Measurements from ENCODE around the gene CLK2. TPM values are rescaled to one million over a fixed set of nuclear protein-coding genes. Genes with fewer than 3 reads are reported as not detected.
"Not testable (repeated sequence)": the region's sequence is repeated elsewhere in the genome, so short reads cannot be mapped to it uniquely, and the experiment has no call there.

Gene CLK2
- total RNA-seq, 1 donor from 2014 or later = 106 TPM

DNA sequence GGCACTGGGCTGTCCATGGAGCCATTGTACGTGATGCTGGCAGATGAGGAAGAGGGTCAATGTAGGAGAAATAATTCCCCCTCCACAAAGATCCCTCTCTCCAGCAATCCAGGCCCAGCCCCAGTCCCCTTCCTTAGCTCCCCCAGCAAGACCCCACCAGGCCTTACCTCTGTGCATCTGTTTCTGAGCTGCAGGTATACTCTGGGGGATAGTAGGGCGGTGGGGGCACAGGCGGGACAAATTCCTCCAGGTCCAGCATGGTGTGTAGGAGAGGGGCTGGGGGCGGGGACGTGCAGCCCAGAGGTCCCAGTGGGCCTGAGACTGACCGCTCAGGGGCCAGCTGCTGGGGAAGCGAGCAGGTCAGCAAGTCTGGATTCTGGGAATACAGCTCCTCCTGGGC lies 21.7 kb downstream of the CLK2 start:
- Mint-ChIP-seq H3K4me3 (ENCODE audit: low read depth) (no peak overlapping the region), H3K27me3 (no peaks in the 10 kb centered on the region), H3K36me3 (ENCODE audit: insufficient read depth) (peaks cover 7% of the 10 kb centered on the region), H3K27ac (no peak overlapping the region), H3K9me3 (ENCODE audit: low read depth) (no peaks in the 10 kb centered on the region), H3K4me1 (ENCODE audit: low read depth) (peaks cover 21% of the 10 kb centered on the region)
- DNase-seq (ENCODE audit: low spot score, unreplicated experiment) = no peak
- TF ChIP-seq, protein P1, sequence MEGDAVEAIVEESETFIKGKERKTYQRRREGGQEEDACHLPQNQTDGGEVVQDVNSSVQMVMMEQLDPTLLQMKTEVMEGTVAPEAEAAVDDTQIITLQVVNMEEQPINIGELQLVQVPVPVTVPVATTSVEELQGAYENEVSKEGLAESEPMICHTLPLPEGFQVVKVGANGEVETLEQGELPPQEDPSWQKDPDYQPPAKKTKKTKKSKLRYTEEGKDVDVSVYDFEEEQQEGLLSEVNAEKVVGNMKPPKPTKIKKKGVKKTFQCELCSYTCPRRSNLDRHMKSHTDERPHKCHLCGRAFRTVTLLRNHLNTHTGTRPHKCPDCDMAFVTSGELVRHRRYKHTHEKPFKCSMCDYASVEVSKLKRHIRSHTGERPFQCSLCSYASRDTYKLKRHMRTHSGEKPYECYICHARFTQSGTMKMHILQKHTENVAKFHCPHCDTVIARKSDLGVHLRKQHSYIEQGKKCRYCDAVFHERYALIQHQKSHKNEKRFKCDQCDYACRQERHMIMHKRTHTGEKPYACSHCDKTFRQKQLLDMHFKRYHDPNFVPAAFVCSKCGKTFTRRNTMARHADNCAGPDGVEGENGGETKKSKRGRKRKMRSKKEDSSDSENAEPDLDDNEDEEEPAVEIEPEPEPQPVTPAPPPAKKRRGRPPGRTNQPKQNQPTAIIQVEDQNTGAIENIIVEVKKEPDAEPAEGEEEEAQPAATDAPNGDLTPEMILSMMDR (IDR thresholded peaks at IDR 0.05; ENCODE audit: unreplicated experiment) = no peak

GRCh38 chr1:155250633-155251449 lies 22.5 kb downstream of the CLK2 start:
- TF ChIP-seq, protein P1 (IDR thresholded peaks at IDR 0.05; ENCODE audit: unreplicated experiment) = peak; percentile 99
- H3K27me3 Mint-ChIP-seq = no peaks in the 10 kb centered on the region
- DNase-seq (ENCODE audit: low spot score, unreplicated experiment) = peak; percentile 97
- peak overlapping the region; percentile 85 for H3K27ac Mint-ChIP-seq
- H3K4me3 Mint-ChIP-seq (ENCODE audit: low read depth) = no peak overlapping the region
- peaks cover 20% of the 10 kb centered on the region for H3K4me1 Mint-ChIP-seq (ENCODE audit: low read depth)
- peaks cover 9% of the 10 kb centered on the region for H3K36me3 Mint-ChIP-seq (ENCODE audit: insufficient read depth)
- H3K9me3 Mint-ChIP-seq (ENCODE audit: low read depth) = no peaks in the 10 kb centered on the region

- TF ChIP-seq, protein P1 (IDR thresholded peaks at IDR 0.05; ENCODE audit: unreplicated experiment) = no peak
- Mint-ChIP-seq H3K4me3 (ENCODE audit: low read depth) (no peak overlapping the region), H3K27me3 (no peaks in the 10 kb centered on the region), H3K36me3 (ENCODE audit: insufficient read depth) (peaks cover 9% of the 10 kb centered on the region), H3K27ac (no peak overlapping the region), H3K4me1 (ENCODE audit: low read depth) (peaks cover 17% of the 10 kb centered on the region), H3K9me3 (ENCODE audit: low read depth) (no peaks in the 10 kb centered on the region)
- no peak for DNase-seq (ENCODE audit: low spot score, unreplicated experiment)
Observed at GRCh38 chr1:155250246-155250632, 23.1 kb downstream of the CLK2 start.

DNA sequence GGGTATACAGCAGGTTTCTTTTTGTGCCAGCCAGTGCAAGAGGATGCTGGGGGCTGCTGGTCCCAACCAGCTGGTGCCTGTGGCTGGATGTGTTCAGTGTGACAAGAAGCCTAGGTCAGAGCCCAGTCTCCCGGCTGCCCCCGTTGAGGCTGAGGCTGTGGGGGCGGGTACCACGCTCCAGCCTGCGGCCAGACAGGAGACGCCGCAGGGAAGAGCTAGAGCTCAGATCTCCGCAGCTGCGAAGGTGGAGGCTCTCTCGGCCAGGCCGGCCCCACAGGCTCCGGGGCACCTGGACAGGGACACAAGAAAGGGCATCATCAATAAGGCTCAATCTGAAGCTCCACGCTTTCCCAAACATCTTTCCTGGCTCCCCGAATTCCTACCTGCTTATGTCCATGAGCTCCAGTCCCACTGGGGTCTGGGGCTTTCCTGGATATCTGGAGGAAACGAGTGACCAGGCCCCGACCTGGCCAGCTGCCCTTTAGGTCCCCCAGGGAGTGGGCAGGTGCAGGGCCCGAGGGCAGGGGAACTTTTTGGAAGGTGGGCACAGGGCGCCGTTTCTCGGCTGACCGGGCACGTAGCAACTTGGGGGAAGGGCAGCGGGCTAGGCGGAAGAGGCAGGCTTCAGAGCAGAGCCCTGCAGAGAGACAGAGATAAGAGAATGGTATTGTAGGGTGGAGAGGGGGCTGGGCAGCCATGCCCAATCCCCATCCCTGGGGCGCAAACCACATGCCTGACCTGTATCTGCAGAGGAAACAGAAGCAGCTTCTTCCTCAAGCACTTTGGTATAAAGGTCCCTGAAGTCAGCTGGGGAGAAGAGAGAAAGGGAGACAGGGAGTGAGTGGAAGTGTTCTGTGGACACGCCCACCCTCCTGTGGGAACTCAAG lies 25.4 kb downstream of the CLK2 start:
- H3K9me3 Mint-ChIP-seq (ENCODE audit: low read depth) = no peaks in the 10 kb centered on the region

DNA sequence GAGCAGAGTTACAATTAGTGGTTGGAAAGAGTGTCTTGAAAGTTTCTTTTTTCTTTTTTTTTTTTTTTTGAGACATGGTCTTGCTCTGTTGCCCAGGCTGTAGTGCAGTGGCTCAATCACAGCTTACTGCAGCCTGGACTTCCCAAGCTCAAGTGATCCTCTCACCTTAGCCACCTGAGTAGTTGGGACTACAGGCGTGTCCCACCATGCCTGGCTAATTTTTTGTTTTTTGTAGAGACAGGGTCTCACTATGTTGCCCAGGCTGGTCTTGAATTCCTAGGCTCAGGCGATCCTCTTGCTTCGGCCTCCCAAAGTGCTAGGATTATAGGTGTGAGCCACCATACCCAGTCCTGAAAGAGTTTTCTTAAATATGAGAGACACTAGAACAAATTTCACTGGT lies 26.5 kb downstream of the CLK2 start:
- DNase-seq (ENCODE audit: low spot score, unreplicated experiment); H3K36me3 Mint-ChIP-seq (ENCODE audit: insufficient read depth); H3K27ac Mint-ChIP-seq; H3K27me3 Mint-ChIP-seq; H3K4me3 Mint-ChIP-seq (ENCODE audit: low read depth); H3K9me3 Mint-ChIP-seq (ENCODE audit: low read depth): not testable (repeated sequence)
- H3K4me1 Mint-ChIP-seq (ENCODE audit: low read depth) = peaks cover 21% of the 10 kb centered on the region

More for the DNA sequence above, 25.4 kb downstream of the CLK2 start:
- peaks cover 7% of the 10 kb centered on the region for H3K36me3 Mint-ChIP-seq (ENCODE audit: insufficient read depth)
- TF ChIP-seq, protein P1 (IDR thresholded peaks at IDR 0.05; ENCODE audit: unreplicated experiment) = no peak
- DNase-seq (ENCODE audit: low spot score, unreplicated experiment) = no peak
- H3K27me3 Mint-ChIP-seq = no peaks in the 10 kb centered on the region
- no peak overlapping the region for H3K27ac Mint-ChIP-seq
- peaks cover 18% of the 10 kb centered on the region for H3K4me1 Mint-ChIP-seq (ENCODE audit: low read depth)
- H3K4me3 Mint-ChIP-seq (ENCODE audit: low read depth) = no peak overlapping the region
